Type B pancreatic cell (in vitro differentiated cells): Measurements from ENCODE around the gene PPFIBP1. TPM values are rescaled to one million over a fixed set of nuclear protein-coding genes. Genes with fewer than 3 reads are reported as not detected.

Source experiments
- DNase-seq: peaks from one replicate; pipeline ENCODE4 v3.0.0; 2021; ENCODE audit warnings: mixed read lengths; ENCODE audit not compliant: unreplicated experiment; ENCODE audit errors: extremely low spot score
- H3K27ac Mint-ChIP-seq: 2 replicates; pipeline ENCODE4 v1.8.0; 2021; ENCODE audit warnings: mild to moderate bottlenecking, mixed read lengths
- H3K27me3 Mint-ChIP-seq: 2 replicates; pipeline ENCODE4 v1.8.0; 2021; ENCODE audit warnings: mixed read lengths
- H3K36me3 Mint-ChIP-seq: 2 replicates; pipeline ENCODE4 v1.8.0; 2021; ENCODE audit warnings: mixed read lengths
- H3K4me1 Mint-ChIP-seq: one replicate; pipeline ENCODE4 v1.8.0; 2021; ENCODE audit warnings: mixed read lengths; ENCODE audit not compliant: unreplicated experiment
- H3K4me3 Mint-ChIP-seq: 2 replicates; pipeline ENCODE4 v1.8.0; 2021; ENCODE audit warnings: mild to moderate bottlenecking, mixed read lengths
- H3K9me3 Mint-ChIP-seq: 2 replicates; pipeline ENCODE4 v1.8.0; 2021; ENCODE audit warnings: mixed read lengths
- total RNA-seq: library from RNA; stranded (reverse); gene quantifications from 2 replicates; pipeline ENCODE4 v1.2.1, GENCODE V29; 2021; ENCODE audit warnings: low replicate concordance
- TF ChIP-seq, protein P1 (sequence below): fragments of 200-600 bp; sonication (generic); conservative IDR thresholded peaks from 2 replicates; pipeline ENCODE4 v1.5.0; 2021; ENCODE audit warnings: antibody characterized with exemption, mild to moderate bottlenecking

The PPFIBP1 gene
- total RNA-seq, 1 donor from 2014 or later = 68.3 TPM

DNA sequence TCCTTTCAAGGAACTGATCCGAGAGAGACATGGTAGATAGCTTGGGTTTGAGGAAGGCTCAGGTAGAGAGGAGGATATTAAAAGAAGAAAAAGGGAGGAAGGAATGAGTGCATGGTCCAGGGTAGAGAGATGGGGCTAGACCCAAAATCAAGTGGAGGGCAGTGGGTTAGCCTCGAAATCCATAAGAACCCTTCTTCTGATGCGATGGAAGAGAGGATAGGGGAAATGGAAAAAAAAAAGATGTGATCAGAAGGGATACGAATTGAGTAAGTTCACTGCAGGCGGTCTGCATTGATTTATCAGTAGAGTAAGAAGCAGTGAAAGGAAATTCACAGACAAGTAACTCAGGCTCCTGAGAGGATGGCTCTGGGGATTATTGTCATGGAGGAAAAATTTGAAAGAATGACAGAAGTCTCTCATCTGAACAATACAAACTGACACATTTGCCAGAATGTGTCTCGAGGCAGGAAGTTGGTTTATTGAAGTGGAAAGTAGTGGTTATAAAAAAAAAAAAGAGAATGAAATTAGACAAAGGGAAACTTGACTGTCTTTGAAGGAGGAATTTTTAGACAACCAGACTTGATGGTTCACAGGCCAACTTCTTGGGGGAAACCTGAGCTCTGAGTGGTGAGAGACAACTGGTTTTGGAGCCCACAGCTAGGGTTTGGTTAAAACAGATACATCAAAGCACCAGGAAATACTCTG, 10.2 kb downstream of the PPFIBP1 start:
- Mint-ChIP-seq H3K9me3 (no peaks in the 10 kb centered on the region), H3K36me3 (peaks cover 40% of the 10 kb centered on the region), H3K27ac (peak overlapping the region; percentile 36), H3K4me3 (no peak overlapping the region), H3K4me1 (no peaks in the 10 kb centered on the region), H3K27me3 (peaks cover 3% of the 10 kb centered on the region)
- no peak for DNase-seq
- TF ChIP-seq, protein P1, sequence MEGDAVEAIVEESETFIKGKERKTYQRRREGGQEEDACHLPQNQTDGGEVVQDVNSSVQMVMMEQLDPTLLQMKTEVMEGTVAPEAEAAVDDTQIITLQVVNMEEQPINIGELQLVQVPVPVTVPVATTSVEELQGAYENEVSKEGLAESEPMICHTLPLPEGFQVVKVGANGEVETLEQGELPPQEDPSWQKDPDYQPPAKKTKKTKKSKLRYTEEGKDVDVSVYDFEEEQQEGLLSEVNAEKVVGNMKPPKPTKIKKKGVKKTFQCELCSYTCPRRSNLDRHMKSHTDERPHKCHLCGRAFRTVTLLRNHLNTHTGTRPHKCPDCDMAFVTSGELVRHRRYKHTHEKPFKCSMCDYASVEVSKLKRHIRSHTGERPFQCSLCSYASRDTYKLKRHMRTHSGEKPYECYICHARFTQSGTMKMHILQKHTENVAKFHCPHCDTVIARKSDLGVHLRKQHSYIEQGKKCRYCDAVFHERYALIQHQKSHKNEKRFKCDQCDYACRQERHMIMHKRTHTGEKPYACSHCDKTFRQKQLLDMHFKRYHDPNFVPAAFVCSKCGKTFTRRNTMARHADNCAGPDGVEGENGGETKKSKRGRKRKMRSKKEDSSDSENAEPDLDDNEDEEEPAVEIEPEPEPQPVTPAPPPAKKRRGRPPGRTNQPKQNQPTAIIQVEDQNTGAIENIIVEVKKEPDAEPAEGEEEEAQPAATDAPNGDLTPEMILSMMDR = no peak

DNA sequence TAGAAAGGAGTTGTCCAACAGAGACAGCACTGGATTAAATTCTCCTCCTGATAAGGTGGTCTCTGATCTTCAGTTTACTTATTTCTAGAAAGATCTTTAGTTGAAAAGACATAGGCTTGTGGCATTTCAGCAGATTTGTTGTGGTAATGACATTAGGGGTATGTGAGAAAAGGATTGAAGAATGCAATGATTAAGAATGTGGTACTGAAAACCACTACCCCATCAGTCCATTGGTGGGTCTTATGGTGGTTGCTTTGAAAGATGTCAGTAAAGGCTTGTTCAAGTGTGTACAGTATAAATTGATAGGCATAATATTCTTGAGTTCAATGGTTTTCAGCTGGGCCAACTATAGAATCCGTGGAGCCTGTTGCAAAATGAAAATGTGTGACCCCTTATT, 10.8 kb downstream of the PPFIBP1 start:
- peaks cover 40% of the 10 kb centered on the region for H3K36me3 Mint-ChIP-seq
- DNase-seq = no peak
- H3K27ac Mint-ChIP-seq = peak overlapping the region; percentile 25
- H3K4me3 Mint-ChIP-seq = no peak overlapping the region
- TF ChIP-seq, protein P1 = no peak
- no peaks in the 10 kb centered on the region for H3K9me3 Mint-ChIP-seq
- peaks cover 3% of the 10 kb centered on the region for H3K27me3 Mint-ChIP-seq
- H3K4me1 Mint-ChIP-seq = no peaks in the 10 kb centered on the region

DNA sequence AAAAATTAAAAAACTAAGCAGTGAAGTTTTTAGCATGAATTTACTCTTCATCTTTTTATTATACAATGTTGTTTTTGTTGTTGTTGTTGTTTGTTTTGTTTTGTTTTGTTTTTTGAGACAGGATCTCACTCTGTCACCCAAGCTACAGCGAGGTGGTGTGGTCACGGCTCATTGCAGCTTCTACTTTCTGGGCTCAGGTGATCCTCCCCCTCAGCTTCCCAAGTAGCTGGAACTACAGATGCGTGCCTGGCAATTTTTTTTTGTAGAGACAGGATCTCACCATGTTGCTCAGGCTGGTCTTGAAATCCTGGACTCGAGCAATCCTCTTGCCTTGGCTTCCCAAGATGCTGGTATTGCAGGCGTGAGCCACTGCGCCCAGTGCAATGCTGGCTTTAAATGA, 11.3 kb downstream of the PPFIBP1 start:
- no peak overlapping the region for H3K4me3 Mint-ChIP-seq
- TF ChIP-seq, protein P1 = no peak
- H3K36me3 Mint-ChIP-seq = peaks cover 40% of the 10 kb centered on the region
- DNase-seq = no peak
- peaks cover 3% of the 10 kb centered on the region for H3K27me3 Mint-ChIP-seq
- H3K4me1 Mint-ChIP-seq = no peaks in the 10 kb centered on the region
- no peaks in the 10 kb centered on the region for H3K9me3 Mint-ChIP-seq
- no peak overlapping the region for H3K27ac Mint-ChIP-seq

DNA sequence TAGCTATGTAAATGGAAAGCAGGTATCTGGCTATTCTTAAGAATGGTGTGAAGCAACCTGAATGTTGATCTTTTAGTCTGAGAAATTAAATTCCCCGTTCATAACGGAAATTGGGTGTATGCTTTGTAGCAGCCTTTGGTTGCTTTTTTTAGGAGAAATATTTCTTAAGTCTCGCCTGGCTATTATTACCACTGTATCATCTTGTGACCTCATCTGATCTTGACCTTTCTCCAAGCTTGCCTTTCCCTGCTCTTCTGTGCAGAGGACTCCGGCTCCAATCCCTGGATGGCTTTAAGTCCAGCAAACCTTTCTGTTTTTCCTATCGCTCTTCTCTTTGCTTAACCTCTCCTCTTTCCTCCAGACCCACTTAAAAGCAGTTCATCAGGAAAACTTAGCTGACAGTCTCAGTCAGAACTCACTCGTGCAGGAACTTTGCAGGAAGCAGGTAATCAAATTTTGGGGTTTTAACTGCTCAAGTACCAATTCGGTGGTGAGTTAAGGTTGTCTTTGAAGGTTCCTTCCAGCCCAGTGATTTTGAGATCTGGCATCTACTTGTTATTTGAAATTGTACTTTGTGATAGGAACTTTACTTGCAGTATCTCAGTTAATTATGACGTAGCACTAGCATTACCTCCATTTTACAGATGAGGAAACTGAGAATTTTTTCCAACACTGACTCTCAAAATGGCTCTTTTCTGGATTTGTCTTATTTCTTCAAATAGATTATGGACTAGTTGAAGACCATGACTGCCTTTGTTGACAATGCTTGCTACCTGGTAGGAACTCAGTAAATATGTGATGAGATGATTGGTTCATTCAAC, 14.1 kb downstream of the PPFIBP1 start:
- H3K36me3 Mint-ChIP-seq = peaks cover 45% of the 10 kb centered on the region
- H3K9me3 Mint-ChIP-seq = no peaks in the 10 kb centered on the region
- no peak overlapping the region for H3K27ac Mint-ChIP-seq
- no peak for DNase-seq
- H3K4me3 Mint-ChIP-seq = no peak overlapping the region
- no peaks in the 10 kb centered on the region for H3K27me3 Mint-ChIP-seq
- TF ChIP-seq, protein P1 = no peak
- H3K4me1 Mint-ChIP-seq = no peaks in the 10 kb centered on the region

DNA sequence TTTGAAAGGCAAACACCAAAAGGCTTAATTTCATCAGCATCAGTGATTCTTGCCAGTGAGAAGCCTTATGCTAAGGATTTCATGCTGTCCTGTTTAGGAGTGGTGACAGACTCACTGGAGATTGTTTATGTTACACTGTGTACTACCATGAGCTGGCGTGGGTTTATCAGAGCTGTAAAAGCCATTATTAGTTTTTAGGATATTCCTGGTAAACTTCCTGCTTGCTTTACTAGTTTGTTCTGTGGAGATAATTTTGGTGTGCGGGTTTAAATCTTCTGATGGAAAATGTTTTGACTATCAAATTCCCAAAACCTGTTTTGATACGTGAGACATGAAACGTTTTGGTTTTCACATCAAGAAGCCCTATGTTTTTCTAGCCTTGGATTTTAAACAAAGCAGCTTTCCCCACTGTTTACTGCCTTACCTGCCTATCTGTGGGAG, 15.2 kb downstream of the PPFIBP1 start:
- Mint-ChIP-seq H3K27me3 (no peaks in the 10 kb centered on the region), H3K4me1 (no peaks in the 10 kb centered on the region), H3K9me3 (no peaks in the 10 kb centered on the region), H3K27ac (no peak overlapping the region), H3K36me3 (peaks cover 38% of the 10 kb centered on the region), H3K4me3 (no peak overlapping the region)
- TF ChIP-seq, protein P1 = no peak
- DNase-seq = no peak
